IMR-90 (cell line): Measurements from ENCODE around the gene ST3GAL5.

ENCODE experiments used
- BHLHE40 ChIP-seq: fragments of 150-350 bp; IDR thresholded peaks from 2 replicates; pipeline ENCODE4 v1.6.1; 2016; ENCODE audit warnings: mild to moderate bottlenecking, low read depth, low read length
- CTCF ChIP-seq: conservative IDR thresholded peaks from 2 replicates; pipeline ENCODE4 v1.5.1; 2012; ENCODE audit warnings: mild to moderate bottlenecking, low read depth, low read length, improper control_type of control experiment
- MXI1 ChIP-seq: IDR thresholded peaks from 2 replicates; pipeline ENCODE4 v1.6.1; 2012; ENCODE audit warnings: low read depth, mild to moderate bottlenecking, low read length, moderate library complexity, borderline replicate concordance
- POLR2A ChIP-seq: IDR thresholded peaks from 2 replicates; pipeline ENCODE4 v1.6.1; 2012; ENCODE audit warnings: mild to moderate bottlenecking, low read depth, low read length
- RAD21 ChIP-seq: IDR thresholded peaks from 2 replicates; pipeline ENCODE4 v1.6.1; 2012; ENCODE audit warnings: low read length, improper control_type of control experiment

DNA sequence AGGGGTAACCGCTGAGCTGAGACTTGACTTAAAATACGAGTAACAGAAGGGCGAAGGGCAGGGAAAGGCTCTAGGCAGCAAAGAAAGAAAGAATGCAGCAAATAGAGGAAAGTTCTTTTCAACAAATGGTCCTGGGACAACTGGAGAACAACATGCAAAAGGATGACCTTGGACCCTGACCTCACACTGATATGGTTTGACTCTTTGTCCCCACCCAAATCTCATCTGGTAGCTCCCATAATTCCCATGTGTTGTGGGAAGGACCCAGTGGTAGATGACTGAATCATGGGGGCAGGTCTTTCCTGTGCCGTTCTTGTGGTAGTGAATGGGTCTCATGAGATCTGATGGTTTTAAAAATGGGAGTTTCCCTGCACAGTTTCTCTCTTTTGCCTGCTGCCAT lies 33.9 kb downstream of the ST3GAL5 start:
- TF ChIP-seq CTCF (no peak), POLR2A (no peak), RAD21 (no peak), BHLHE40 (no peak), MXI1 (no peak)
